Measurements from ENCODE around the gene HIGD1A.

DNA sequence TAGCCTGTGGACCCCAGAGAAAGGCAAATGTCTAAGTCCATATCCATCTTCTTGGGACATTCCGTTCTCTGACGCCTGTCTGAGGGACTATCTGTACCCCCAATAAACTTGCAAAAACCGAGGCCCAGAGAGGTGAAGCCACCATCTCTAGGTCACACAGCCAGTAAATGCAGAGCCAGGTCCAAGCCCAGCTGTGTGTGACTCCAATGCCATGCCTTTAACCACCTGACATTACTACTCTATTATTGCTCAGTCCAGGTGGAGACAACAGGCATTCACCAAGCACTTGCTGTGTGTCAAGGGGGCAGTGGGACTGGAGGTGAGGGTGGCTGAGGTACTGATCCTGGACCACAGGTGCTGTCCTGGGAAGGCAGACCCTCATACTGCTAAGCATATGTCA is 46.0 kb upstream of the HIGD1A start:
- TF ChIP-seq, protein P1, sequence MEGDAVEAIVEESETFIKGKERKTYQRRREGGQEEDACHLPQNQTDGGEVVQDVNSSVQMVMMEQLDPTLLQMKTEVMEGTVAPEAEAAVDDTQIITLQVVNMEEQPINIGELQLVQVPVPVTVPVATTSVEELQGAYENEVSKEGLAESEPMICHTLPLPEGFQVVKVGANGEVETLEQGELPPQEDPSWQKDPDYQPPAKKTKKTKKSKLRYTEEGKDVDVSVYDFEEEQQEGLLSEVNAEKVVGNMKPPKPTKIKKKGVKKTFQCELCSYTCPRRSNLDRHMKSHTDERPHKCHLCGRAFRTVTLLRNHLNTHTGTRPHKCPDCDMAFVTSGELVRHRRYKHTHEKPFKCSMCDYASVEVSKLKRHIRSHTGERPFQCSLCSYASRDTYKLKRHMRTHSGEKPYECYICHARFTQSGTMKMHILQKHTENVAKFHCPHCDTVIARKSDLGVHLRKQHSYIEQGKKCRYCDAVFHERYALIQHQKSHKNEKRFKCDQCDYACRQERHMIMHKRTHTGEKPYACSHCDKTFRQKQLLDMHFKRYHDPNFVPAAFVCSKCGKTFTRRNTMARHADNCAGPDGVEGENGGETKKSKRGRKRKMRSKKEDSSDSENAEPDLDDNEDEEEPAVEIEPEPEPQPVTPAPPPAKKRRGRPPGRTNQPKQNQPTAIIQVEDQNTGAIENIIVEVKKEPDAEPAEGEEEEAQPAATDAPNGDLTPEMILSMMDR (optimal IDR thresholded peaks at IDR 0.05 in 1 of 3, IDR thresholded peaks at IDR 0.05 in 1 of 3, conservative IDR thresholded peaks at IDR 0.05 in 1 of 3; ENCODE audit: extremely low read depth in 1 of 3, insufficient read depth in 2 of 3, low read length in 3 of 3), result no peak
- no peak for TF ChIP-seq EZH2 (IDR thresholded peaks at IDR 0.05; ENCODE audit: low read length)
